ENCODE measurements around the gene PNPLA7. TPM values are rescaled to one million over a fixed set of nuclear protein-coding genes. Genes with fewer than 3 reads are reported as not detected.
"Not testable (repeated sequence)": the region's sequence is repeated elsewhere in the genome, so short reads cannot be mapped to it uniquely, and the experiment has no call there.

Gene PNPLA7
- total RNA-seq, 1 experiment from 2014 or later: 1.8 TPM

DNA sequence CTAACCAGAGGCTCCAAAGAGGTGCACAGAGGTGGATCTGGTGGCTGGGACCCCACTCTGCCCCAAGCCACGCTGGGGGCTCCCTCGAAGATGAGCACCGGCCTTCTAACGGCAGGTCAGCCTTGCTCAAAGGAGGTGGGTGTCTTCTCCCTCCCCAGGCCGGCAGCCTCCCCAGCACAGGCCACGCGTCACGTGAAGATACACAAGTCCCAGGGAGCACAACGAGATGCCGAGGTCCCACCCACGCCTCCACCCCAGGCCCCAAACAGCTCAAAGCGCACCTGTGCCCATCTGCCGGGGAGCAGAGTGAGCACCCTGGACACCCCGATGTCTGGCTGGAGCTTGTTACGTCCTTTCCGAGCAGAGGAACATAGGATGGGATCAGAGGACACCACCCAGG, 12.1 kb downstream of the PNPLA7 start (continued):
- no peak for TF ChIP-seq SP1 (IDR thresholded peaks at IDR 0.05; ENCODE audit: low read depth)

GRCh38 chr9:137536594-137537131, 13.5 kb downstream of the PNPLA7 start:
- POLR2A ChIA-PET: not testable (repeated sequence)

GRCh38 chr9:137535120-137535428, 15.1 kb downstream of the PNPLA7 start:
- H3K79me2 ChIP-seq (ENCODE audit: insufficient read depth, low read length): no peaks in the 10 kb centered on the region
- no peaks in the 10 kb centered on the region for H4K20me1 ChIP-seq (ENCODE audit: insufficient read depth)
- H3K9me3 ChIP-seq (ENCODE audit: control insufficient read depth in 1 of 2, insufficient read depth in 1 of 2, low read depth in 1 of 2, low read length in 2 of 2): no peaks in the 10 kb centered on the region
- DNase-seq (ENCODE audit: low read depth, low spot score): no peak
- intact Hi-C loops (cut with micrococcal nuclease): no loop called here
- peak overlapping the region; percentile 13; the same call in 1 of the 2 replicates for H3K27ac ChIP-seq (ENCODE audit: low read depth, low read length)
- no peaks in the 10 kb centered on the region for H3K27me3 ChIP-seq (ENCODE audit: insufficient read depth, low read length)
- 0 out of 2 replicates have a peak overlapping the region, but pooled peaks have one; percentile 34 for H3K9ac ChIP-seq (ENCODE audit: low read length)
- TF ChIP-seq CBX3 (IDR thresholded peaks at IDR 0.05; ENCODE audit: low read depth) (0 out of 2 replicates have a peak, but pooled peaks have one; percentile 4), CEBPB (IDR thresholded peaks at IDR 0.05; ENCODE audit: low read depth) (no peak)
- peaks cover 6 to 10% of the 10 kb centered on the region in 2 experiments; a peak in 3 of 4 replicates for H3K4me1 ChIP-seq (ENCODE audit: control insufficient read depth in 1 of 2, insufficient read depth in 2 of 2, low read length in 2 of 2)
- BruUV-seq (replicated peaks): no TSS peak
- H3K4me2 ChIP-seq (ENCODE audit: low read length): peak overlapping the region; percentile 41; the same call in 1 of the 2 replicates
- ChIA-PET CTCF (interaction anchor here (0.6 to 1.4 kb wide), 12 partner anchors 9 to 384 kb away, joined by 3 to 8 read pairs (median 4); partner anchors contain the start of genes EXD3, MRPL41, NOXA1 and NRARP), POLR2A (interaction anchor here (1.1 kb wide), 1 partner anchor 248 kb away, joined by 4 read pairs; no protein-coding TSS in a partner anchor), RAD21 (ENCODE audit: low non-redundant PET in 1 of 2, low total read pairs in 2 of 2, uncharacterized antibody in 2 of 2, unreplicated experiment in 2 of 2) (no interaction called here)
- H2AFZ ChIP-seq (ENCODE audit: low read depth, low read length, poor library complexity, severe bottlenecking): peak overlapping the region; percentile 88
- ATAC-seq: no peak
- no peaks in the 10 kb centered on the region for H3K9me2 ChIP-seq (ENCODE audit: insufficient read depth)
- H3K4me3 ChIP-seq (replicated peaks in 1 of 2; ENCODE audit: low read depth in 1 of 2, low read length in 2 of 2): no peak overlapping the region
- H3K36me3 ChIP-seq (ENCODE audit: control insufficient read depth in 1 of 2, insufficient read depth in 2 of 2, low read length in 2 of 2): no peaks in the 10 kb centered on the region

More at GRCh38 chr9:137536594-137537131, 13.5 kb downstream of the PNPLA7 start:
- intact Hi-C loops (cut with micrococcal nuclease); H3K27ac ChIP-seq (ENCODE audit: low read depth, low read length); DNase-seq (ENCODE audit: low read depth, low spot score); H3K9me2 ChIP-seq (ENCODE audit: insufficient read depth); H2AFZ ChIP-seq (ENCODE audit: low read depth, low read length, poor library complexity, severe bottlenecking); H3K36me3 ChIP-seq (ENCODE audit: control insufficient read depth in 1 of 2, insufficient read depth in 2 of 2, low read length in 2 of 2); H3K9ac ChIP-seq (ENCODE audit: low read length); H3K9me3 ChIP-seq (ENCODE audit: control insufficient read depth in 1 of 2, insufficient read depth in 1 of 2, low read depth in 1 of 2, low read length in 2 of 2); RAD21 ChIA-PET (ENCODE audit: low non-redundant PET in 1 of 2, low total read pairs in 2 of 2, uncharacterized antibody in 2 of 2, unreplicated experiment in 2 of 2); BruUV-seq (replicated peaks); H3K79me2 ChIP-seq (ENCODE audit: insufficient read depth, low read length); H3K4me3 ChIP-seq (replicated peaks in 1 of 2; ENCODE audit: low read depth in 1 of 2, low read length in 2 of 2); H3K4me2 ChIP-seq (ENCODE audit: low read length); CTCF ChIA-PET; H3K27me3 ChIP-seq (ENCODE audit: insufficient read depth, low read length); H4K20me1 ChIP-seq (ENCODE audit: insufficient read depth); ATAC-seq: not testable (repeated sequence)
- H3K4me1 ChIP-seq (ENCODE audit: control insufficient read depth in 1 of 2, insufficient read depth in 2 of 2, low read length in 2 of 2): peaks cover 6 to 10% of the 10 kb centered on the region in 2 experiments; a peak in 3 of 4 replicates
